ENCODE data around the gene CARS1.

DNA sequence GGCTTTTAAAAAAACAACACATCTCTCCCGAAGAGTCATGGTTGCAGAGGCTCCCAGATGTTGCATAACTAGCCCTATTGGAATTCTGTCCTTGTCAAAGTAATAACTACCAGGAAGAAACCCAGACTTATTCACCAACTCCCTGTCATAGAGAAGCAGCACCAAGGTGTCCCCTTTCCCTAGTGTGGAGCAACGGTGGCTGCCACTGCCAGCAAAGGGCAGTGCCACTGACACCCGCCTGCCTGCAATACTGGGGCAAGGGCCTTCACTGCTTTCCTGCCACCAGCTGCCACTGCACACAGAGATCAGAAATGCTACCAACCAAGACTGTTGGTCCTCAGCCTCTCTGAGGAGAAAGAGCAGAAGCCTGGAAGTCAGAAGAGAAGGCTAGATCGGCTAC, 92.4 kb downstream of the CARS1 start:
- TF ChIP-seq FOXK2 (IDR thresholded peaks at IDR 0.05) (no peak), SP1 (IDR thresholded peaks at IDR 0.05) (no peak), ELF4 (IDR thresholded peaks at IDR 0.05) (no peak), ARNT (IDR thresholded peaks at IDR 0.05) (no peak)
